Measurements from ENCODE around the gene LRCH4.
"Not testable (repeated sequence)": the region's sequence is repeated elsewhere in the genome, so short reads cannot be mapped to it uniquely, and the experiment has no call there.

LRCH4 gene

DNA sequence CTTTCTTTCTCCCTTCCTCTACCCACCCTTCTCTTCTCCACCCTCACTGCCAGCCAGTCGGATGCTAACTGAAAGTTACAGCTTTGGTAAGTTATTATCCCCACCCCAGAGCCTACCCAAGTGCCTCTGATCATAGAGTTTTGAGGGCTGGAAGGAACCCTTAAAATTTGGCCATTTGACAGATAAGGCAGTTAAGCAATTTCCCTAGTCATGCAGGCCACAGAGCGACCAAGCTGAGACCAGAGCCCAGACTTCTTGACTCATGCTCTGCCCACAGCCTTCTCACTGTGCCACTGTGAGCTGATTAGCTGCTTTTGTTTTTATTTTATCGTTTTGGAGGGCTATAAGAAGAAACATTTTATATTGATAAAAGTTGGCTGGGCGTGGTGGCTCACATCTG lies 29.4 kb downstream of the LRCH4 start:
- DNase-seq (ENCODE audit: insufficient read length, low spot score) (no peak), FAIRE-seq (no peak)
- TF ChIP-seq, protein P1, sequence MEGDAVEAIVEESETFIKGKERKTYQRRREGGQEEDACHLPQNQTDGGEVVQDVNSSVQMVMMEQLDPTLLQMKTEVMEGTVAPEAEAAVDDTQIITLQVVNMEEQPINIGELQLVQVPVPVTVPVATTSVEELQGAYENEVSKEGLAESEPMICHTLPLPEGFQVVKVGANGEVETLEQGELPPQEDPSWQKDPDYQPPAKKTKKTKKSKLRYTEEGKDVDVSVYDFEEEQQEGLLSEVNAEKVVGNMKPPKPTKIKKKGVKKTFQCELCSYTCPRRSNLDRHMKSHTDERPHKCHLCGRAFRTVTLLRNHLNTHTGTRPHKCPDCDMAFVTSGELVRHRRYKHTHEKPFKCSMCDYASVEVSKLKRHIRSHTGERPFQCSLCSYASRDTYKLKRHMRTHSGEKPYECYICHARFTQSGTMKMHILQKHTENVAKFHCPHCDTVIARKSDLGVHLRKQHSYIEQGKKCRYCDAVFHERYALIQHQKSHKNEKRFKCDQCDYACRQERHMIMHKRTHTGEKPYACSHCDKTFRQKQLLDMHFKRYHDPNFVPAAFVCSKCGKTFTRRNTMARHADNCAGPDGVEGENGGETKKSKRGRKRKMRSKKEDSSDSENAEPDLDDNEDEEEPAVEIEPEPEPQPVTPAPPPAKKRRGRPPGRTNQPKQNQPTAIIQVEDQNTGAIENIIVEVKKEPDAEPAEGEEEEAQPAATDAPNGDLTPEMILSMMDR (IDR thresholded peaks at IDR 0.05; ENCODE audit: insufficient read depth, missing control alignments) = no peak

DNA sequence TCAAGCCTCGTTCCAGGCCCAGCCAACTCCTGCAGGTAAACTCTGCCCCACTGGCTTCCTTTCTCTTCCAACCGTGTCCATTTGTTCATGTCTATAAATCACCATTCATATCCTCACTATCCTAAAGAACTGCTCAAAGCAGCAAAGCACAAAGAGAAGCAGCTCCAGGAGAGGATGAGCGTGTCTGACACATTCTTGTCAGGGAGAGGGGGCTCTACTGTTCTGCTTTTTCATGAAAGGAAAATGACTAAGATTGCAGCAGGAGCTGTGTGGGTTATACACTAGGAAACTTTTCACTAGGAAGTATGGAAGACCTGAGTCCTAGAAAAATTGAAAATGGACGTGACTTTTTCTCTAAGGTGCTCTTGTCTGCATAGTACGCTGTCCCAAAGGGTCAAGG lies 30.2 kb downstream of the LRCH4 start:
- no peak for FAIRE-seq
- TF ChIP-seq, protein P1 (IDR thresholded peaks at IDR 0.05; ENCODE audit: insufficient read depth, missing control alignments) = no peak
- DNase-seq (ENCODE audit: insufficient read length, low spot score) = no peak

DNA sequence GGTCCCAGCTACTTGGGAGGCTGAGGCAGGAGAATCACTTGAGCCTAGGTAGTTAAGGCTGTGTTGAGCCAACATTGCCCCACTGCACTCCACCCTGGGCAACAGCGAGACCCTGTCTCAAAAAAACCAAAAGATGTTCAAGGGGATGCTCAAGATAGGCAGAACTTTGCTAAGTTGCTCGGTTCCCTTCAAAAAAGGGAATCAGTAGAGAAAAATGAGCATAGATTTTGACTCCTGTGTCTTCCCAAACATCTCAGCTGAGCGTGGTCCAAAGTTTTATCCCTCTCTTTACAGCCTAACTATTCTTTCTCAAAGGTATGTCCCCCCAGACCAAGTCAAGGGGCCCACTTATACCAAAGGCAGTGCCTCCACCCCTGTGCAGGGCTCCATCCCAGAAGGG lies 32.9 kb downstream of the LRCH4 start:
- DNase-seq (ENCODE audit: insufficient read length, low spot score) (no peak), FAIRE-seq (no peak)
- TF ChIP-seq, protein P1 (IDR thresholded peaks at IDR 0.05; ENCODE audit: insufficient read depth, missing control alignments) = no peak

DNA sequence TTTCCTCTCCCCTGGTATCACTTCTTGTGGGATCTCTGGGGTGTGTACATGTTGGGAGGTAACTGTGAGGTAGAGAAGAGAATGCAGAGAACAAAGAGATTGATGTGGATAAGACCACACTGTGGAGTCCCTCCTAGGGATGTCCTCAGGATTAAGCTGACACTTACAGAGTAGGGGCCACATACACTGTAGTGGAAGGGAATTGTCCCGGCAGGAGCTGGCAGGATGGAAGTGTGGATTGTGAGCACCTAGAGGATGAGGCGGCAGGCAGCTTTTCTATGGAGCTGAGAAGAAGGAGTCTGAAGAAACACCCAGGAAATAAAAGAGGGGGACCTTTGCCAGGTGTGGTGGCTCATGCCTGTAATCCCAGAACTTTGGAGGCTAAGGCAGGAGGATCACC lies 33.4 kb downstream of the LRCH4 start:
- TF ChIP-seq, protein P1 (IDR thresholded peaks at IDR 0.05; ENCODE audit: insufficient read depth, missing control alignments) = no peak
- no peak for FAIRE-seq
- no peak for DNase-seq (ENCODE audit: insufficient read length, low spot score)

DNA sequence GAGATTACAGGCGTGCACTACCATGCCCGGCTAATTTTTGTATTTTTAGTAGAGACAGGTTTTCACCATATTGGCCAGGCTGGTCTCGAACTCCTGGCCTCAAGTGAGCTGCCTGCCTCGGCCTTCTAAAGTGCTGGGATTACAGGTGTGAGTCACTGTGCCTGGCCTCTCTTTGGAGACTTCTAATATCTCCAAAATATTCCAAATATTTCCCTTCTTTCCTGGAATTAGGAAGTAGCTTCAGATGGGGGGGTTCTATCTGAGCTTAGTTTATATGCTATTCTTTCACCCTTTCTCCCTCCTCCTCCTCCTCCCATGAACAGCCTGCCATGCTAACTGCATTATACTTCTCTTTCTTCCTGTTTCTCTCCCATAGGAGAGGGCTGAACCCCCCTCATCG lies 37.5 kb downstream of the LRCH4 start:
- not testable (repeated sequence) for FAIRE-seq; DNase-seq (ENCODE audit: insufficient read length, low spot score)

DNA sequence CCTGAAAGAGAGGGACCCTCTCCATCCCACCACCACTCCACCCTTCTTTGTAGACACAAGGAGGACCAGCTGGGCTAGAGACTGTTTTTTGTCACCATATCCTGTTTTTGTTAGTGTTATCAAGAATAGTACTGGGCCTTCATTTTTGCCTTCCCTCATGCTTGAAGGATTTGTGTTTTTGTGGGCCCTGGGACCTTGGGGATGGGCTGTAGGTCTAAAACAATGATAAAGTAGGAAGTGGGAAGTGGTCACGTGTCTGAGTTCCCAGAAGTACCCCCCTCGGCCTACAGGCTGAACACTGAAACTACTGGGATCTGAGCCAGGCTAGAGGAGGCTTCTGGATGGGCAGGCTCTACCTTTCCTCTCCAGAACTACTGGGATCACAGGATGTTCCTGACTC lies 38.1 kb downstream of the LRCH4 start:
- DNase-seq (ENCODE audit: insufficient read length, low spot score) (no peak), FAIRE-seq (no peak)
- TF ChIP-seq, protein P1 (IDR thresholded peaks at IDR 0.05; ENCODE audit: insufficient read depth, missing control alignments) = no peak

DNA sequence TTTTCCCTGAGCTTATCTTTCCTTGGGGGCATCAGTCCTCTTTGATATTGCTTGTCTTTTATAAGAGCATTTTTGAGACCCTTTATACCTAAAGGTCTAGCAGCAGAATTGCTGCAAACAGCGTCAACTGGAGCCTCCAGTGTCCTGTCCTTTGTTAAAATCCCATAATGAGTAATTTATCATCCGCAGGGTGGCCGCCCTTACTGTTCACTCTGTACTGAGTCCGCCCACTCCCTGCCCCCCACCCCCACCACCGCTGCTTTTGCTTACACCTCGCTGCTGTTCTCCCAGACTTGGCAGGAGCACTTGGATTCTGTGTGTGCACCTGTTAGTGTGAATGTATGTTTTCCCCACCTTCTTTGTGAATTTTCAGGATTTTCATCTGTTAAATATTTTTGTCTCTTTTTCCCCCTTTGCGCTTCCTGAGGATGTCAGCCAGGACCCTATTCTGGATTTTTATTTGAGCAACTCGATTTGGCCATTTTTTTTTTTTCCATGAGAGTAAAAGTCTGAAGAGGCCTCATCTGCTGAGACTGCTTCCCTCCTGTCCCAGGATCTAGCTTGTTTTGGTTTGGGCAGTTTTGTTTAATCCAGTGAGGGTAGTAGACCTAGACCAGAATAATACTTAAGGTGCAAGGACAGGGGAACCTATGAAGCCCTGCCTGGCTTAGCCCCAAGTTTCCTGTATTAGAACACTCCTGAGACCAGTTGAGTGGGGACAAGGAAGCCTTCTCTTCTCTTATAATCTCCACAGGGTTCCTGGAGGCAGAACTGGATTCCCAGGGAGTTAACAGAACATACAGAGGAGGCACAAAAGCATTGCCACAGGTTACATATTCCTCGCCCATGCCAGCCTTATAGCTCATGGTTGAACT lies 38.8 kb downstream of the LRCH4 start:
- DNase-seq (ENCODE audit: insufficient read length, low spot score) = no peak
- no peak for FAIRE-seq
- TF ChIP-seq, protein P1 (IDR thresholded peaks at IDR 0.05; ENCODE audit: insufficient read depth, missing control alignments) = no peak

Data from D721Med (cell line).